Adrenal gland (tissue), 12 donors: ENCODE results near the gene DEDD2. TPM values are rescaled to one million over a fixed set of nuclear protein-coding genes. Genes with fewer than 3 reads are reported as not detected.
A peak's percentile ranks its signal among the peaks of the same experiment; 100 is the strongest.

Experiments used
- DNase-seq, 7 donors: peaks; one replicate each; pipeline ENCODE4 v3.0.0-alpha.2; 2019 to 2020
- H3K27ac ChIP-seq, 5 donors: fragments of 200-600 bp; sonication (generic) in 4 of 5; 1 replicate in 3 of 5; 2 replicates in 2 of 5; pipeline versions ENCODE4 v1.5.1 to v1.8.0; 2016 to 2020; ENCODE audit warnings: mild to moderate bottlenecking in 1 of 5
- H3K27me3 ChIP-seq: fragments of 200-600 bp; 2 replicates; pipeline ENCODE4 v1.8.0; 2021
- H3K36me3 ChIP-seq, 2 donors: fragments of 200-600 bp; replicated peaks in 1 of 2; 1 replicate in 1 of 2; 2 replicates in 1 of 2; pipeline versions ENCODE4 v1.5.1 to v1.8.0; 2018 to 2022
- H3K4me1 ChIP-seq, 2 donors: fragments of 200-600 bp; replicated peaks in 1 of 2; 1 replicate in 1 of 2; 2 replicates in 1 of 2; pipeline versions ENCODE4 v1.5.1 to v1.8.0; 2018 to 2021
- H3K4me3 ChIP-seq, 4 donors: fragments of 200-600 bp; sonication (generic) in 3 of 4; one replicate each; pipeline ENCODE4 v1.5.1; 2016 to 2018
- H3K9me3 ChIP-seq, 3 donors: fragments of 200-600 bp; sonication (generic) in 1 of 3; replicated peaks in 1 of 3; 1 replicate in 2 of 3; 2 replicates in 1 of 3; pipeline versions ENCODE4 v1.5.1 to v1.8.0; 2016 to 2021
- POLR2A ChIP-seq, 2 donors: fragments of 450-650 bp; IDR thresholded peaks; one replicate each; pipeline ENCODE4 v1.6.1; 2017; ENCODE audit warnings: antibody characterized with exemption in 2 of 2, mild to moderate bottlenecking in 2 of 2, moderate library complexity in 1 of 2
- WGBS, 4 donors: extraction: QIAGEN DNeasy Blood & Tissue Kit in 2 of 4; methylation state at CpG; one replicate each; pipeline versions ENCODE4 v1.1.5 to v1.1.7; 2013 to 2017; 5-methylcytosine and 5-hydroxymethylcytosine counted together
- intact Hi-C, 2 donors: fragments of 100-400 bp; cut with DNase I; formaldehyde crosslinking; loops; one replicate each; pipeline versions ENCODE4 v1.14.1 to v1.15.0; 2022 to 2023
- polyA plus RNA-seq, 3 donors: library from polyadenylated mRNA; stranded (reverse); fragments of 200-250 nt in 2 of 3; fragments of 350-450 nt in 1 of 3; fragmentation: Illumina TruSeq in 1 of 3; extraction: RNeasy Lipid Tissue Mini Kit (QIAGEN cat#74804) in 1 of 3; gene quantifications; one replicate each; pipeline ENCODE4 v1.2.3, GENCODE V29; 2013 to 2014
- total RNA-seq, 9 donors: library from RNA; depleted of rRNA in 4 of 9; stranded (reverse); fragments of >200 nt in 4 of 9; fragments of 120-200 nt in 1 of 9; fragmentation: NEBNext Ultra II Directional in 1 of 9; extraction: Animal tissue kit (Norgen Biotek cat#: 25700) in 1 of 9; gene quantifications; one replicate each; pipeline versions ENCODE4 v1.1.0 to v1.2.4, GENCODE V29; 2013 to 2023
- TF ChIP-seq, protein P1 (sequence below), 6 experiments: fragments of 450-650 bp in 4 of 6; fragments of 200-600 bp in 2 of 6; sonication (generic) in 1 of 6; IDR thresholded peaks; 1 replicate in 5 of 6; 2 replicates in 1 of 6; pipeline versions ENCODE4 v1.5.1 to v1.8.0; 2016 to 2021; ENCODE audit warnings: antibody characterized with exemption in 6 of 6, mild to moderate bottlenecking in 2 of 6, moderate library complexity in 1 of 6
- donor health status: healthy with polysubstance abuse.
- donor health status: Bipolar disorder and iron deficiency.
- donor health status: DM: yes; HTN: yes; CAD: no.
- donor health status: DM: no; HTN: no; CAD: no.
- donor health status: DM: no; HTN: no; CAD: no.
- donor health status: DM: yes; HTN: yes; CAD: no.

DEDD2 gene
- total and polyA plus RNA-seq, 12 donors, result 26.0 to 54.8 (median 31.5) TPM

DNA sequence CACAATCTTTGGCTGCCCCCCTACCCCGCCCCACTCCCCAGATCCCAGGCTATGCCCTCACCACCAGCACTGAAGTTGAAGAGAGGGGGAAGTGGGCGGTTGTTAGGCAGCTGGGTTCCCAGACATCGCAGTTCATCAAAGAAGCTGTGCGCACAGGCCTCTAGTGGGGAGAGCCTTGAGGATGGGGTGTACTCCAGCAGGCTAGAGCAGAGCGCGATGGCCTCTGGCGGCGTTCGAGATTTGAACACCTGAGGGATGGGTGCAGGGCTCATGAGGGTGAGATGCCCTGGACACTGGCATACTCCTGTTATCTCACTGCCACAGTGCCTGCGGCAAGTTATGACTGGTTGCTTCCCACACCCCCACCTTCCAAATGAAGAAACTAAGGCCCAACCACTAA, 15.0 kb upstream of the DEDD2 start:
- WGBS, 4 donors, result 93 to 100% (median 95%) methylated on average over 10 of the region's 10 CpGs

DNA sequence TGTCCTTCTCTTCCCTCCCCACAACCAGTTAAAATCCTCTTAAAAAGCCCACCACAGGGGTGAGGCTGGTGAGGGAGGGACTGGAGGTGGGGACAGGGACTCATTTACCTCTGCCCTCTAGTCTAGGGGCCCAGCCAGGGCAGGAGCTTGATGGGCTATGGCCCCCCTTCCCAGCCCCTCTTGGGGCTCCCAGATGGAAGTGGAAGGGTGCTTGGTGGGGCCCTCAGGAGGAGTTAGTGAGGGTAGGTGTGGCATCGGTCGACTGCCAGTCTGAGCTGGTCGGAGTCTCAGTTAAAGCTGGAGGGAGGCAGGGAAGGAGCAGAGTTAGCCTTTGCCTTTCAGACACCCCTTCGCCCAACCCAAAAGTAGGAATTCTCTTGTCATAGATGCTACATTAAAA, 13.1 kb upstream of the DEDD2 start:
- 81 to 91% (median 87%) methylated on average over 4 of the region's 4 CpGs for WGBS, 4 donors
- no peak for TF ChIP-seq POLR2A (IDR thresholded peaks at IDR 0.05)
- TF ChIP-seq, protein P1, sequence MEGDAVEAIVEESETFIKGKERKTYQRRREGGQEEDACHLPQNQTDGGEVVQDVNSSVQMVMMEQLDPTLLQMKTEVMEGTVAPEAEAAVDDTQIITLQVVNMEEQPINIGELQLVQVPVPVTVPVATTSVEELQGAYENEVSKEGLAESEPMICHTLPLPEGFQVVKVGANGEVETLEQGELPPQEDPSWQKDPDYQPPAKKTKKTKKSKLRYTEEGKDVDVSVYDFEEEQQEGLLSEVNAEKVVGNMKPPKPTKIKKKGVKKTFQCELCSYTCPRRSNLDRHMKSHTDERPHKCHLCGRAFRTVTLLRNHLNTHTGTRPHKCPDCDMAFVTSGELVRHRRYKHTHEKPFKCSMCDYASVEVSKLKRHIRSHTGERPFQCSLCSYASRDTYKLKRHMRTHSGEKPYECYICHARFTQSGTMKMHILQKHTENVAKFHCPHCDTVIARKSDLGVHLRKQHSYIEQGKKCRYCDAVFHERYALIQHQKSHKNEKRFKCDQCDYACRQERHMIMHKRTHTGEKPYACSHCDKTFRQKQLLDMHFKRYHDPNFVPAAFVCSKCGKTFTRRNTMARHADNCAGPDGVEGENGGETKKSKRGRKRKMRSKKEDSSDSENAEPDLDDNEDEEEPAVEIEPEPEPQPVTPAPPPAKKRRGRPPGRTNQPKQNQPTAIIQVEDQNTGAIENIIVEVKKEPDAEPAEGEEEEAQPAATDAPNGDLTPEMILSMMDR (IDR thresholded peaks at IDR 0.05), result no peak
- DNase-seq, result no peak
- Histone ChIP-seq H3K36me3 (peaks cover 0 to 90% of the 10 kb centered on the region in 2 donors), H3K27me3 (no peaks in the 10 kb centered on the region), H3K27ac (no peak overlapping the region), H3K9me3 (no peaks in the 10 kb centered on the region), H3K4me3 (no peak overlapping the region), H3K4me1 (peaks cover 6 to 11% of the 10 kb centered on the region in 2 donors)
- intact Hi-C loops, result loop anchor here in 1 of 2 donors (10.0 kb wide), 1 partner anchor 96 kb away; the partner anchor contains the start of gene POU2F2

More for the DNA sequence above, 15.0 kb upstream of the DEDD2 start:
- no peak overlapping the region for H3K27ac ChIP-seq
- H3K9me3 ChIP-seq, result no peaks in the 10 kb centered on the region
- peaks cover 6 to 11% of the 10 kb centered on the region in 2 donors for H3K4me1 ChIP-seq
- H3K27me3 ChIP-seq, result no peaks in the 10 kb centered on the region
- no peak for DNase-seq
- no peak overlapping the region for H3K4me3 ChIP-seq
- H3K36me3 ChIP-seq, result peaks cover 0 to 86% of the 10 kb centered on the region in 2 donors
- intact Hi-C loops, result loop anchor here in 1 of 2 donors (10.0 kb wide), 1 partner anchor 98 kb away; the partner anchor contains the start of gene POU2F2
- TF ChIP-seq, protein P1 (IDR thresholded peaks at IDR 0.05), result no peak
- no peak for TF ChIP-seq POLR2A (IDR thresholded peaks at IDR 0.05)

DNA sequence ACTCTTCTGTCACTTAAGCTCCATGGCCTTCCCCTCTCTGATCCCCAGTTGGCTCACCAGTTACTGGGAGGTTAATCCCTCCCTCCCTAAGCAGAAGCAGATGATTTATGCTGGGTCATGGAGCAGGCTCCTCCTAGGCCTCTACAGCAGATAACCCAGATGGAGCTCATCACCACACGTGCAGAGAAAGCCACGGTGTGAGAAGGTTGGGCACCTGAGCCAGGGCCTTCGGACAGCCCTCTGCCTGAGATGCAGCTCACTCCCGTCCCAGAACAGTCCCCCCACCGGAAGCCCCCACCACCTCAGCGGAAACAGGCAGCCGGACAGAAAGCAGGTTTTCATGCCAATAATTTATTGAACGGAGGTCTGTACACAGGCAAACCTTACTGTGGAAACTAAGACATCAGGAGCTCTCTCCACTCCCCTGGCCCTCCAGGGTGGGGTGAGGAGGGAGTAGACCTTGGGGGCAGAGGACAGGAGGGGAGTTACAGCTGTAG, 12.4 kb upstream of the DEDD2 start:
- Histone ChIP-seq H3K4me3 (no peak overlapping the region), H3K36me3 (peaks cover 0 to 90% of the 10 kb centered on the region in 2 donors), H3K4me1 (peaks cover 6 to 11% of the 10 kb centered on the region in 2 donors), H3K9me3 (no peaks in the 10 kb centered on the region), H3K27me3 (no peaks in the 10 kb centered on the region), H3K27ac (peak overlapping the region in 2 of 5 donors; percentile 15 to 48)
- no peak for DNase-seq
- intact Hi-C loops, result loop anchor here in 1 of 2 donors (10.0 kb wide), 1 partner anchor 95 kb away; the partner anchor contains the start of gene POU2F2
- TF ChIP-seq, protein P1 (IDR thresholded peaks at IDR 0.05), result no peak
- 39 to 58% (median 43%) methylated on average over 8 of the region's 8 CpGs for WGBS, 4 donors

DNA sequence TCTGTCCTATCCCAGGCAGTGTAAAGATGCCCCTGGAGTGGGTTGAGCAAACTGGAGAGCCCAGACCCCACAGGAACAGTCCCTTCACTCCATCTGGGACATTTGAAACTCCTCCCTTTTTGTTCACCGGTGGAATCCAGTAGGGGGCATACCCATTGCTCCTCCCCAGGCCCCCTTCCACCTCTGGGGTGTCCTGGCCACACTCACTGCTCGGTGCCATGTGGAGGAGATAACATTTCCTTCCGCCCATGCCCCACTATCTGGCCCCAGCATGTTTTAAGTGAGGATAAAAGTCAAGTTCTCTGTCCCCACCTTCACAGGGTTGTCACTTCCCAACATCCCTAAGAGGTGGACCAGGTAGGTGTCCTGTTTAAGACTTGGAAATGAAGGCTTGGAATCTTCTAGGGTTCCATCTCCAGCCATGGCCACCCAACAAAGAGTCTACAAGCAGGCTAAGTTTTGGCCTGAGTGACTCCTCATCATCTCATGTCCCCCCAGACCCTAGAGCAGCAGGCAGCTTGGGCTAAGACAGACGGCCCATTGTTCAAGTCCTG, 11.9 kb upstream of the DEDD2 start:
- DNase-seq, result no peak
- Histone ChIP-seq H3K36me3 (peaks cover 0 to 90% of the 10 kb centered on the region in 2 donors), H3K27ac (peak overlapping the region in 1 of 5 donors; percentile 48), H3K4me1 (peaks cover 6 to 11% of the 10 kb centered on the region in 2 donors), H3K27me3 (no peaks in the 10 kb centered on the region), H3K9me3 (no peaks in the 10 kb centered on the region), H3K4me3 (no peak overlapping the region)
- no peak for TF ChIP-seq POLR2A (IDR thresholded peaks at IDR 0.05)
- TF ChIP-seq, protein P1 (IDR thresholded peaks at IDR 0.05), result no peak
- intact Hi-C loops, result no loop called here
- WGBS, 4 donors, result 68 to 91% (median 83%) methylated on average over 4 of the region's 4 CpGs
